ENCODE measurements around the gene FBXL7.

FBXL7 gene

GRCh38 chr5:15807871-15808270 is 307.9 kb downstream of the FBXL7 start:
- in situ Hi-C loops (cut with MboI; ENCODE audit: low sequenced_read_pairs, unreplicated experiment): no loop called here
- no peak for DNase-seq (ENCODE audit: low spot score)
- no peak for TF ChIP-seq CTCF (IDR thresholded peaks at IDR 0.05; ENCODE audit: borderline replicate concordance, control extremely low read depth, extremely low read depth, insufficient read depth, missing control alignments)

GRCh38 chr5:15808577-15808976 is 308.6 kb downstream of the FBXL7 start:
- in situ Hi-C loops (cut with MboI; ENCODE audit: low sequenced_read_pairs, unreplicated experiment): no loop called here
- no peak for TF ChIP-seq CTCF (IDR thresholded peaks at IDR 0.05; ENCODE audit: borderline replicate concordance, control extremely low read depth, extremely low read depth, insufficient read depth, missing control alignments)
- no peak for DNase-seq (ENCODE audit: low spot score)

GRCh38 chr5:15819617-15820016 is 319.6 kb downstream of the FBXL7 start:
- in situ Hi-C loops (cut with MboI; ENCODE audit: low sequenced_read_pairs, unreplicated experiment): no loop called here
- no peak for DNase-seq (ENCODE audit: low spot score)
- TF ChIP-seq CTCF (IDR thresholded peaks at IDR 0.05; ENCODE audit: borderline replicate concordance, control extremely low read depth, extremely low read depth, insufficient read depth, missing control alignments): no peak

- TF ChIP-seq CTCF (IDR thresholded peaks at IDR 0.05; ENCODE audit: borderline replicate concordance, control extremely low read depth, extremely low read depth, insufficient read depth, missing control alignments): no peak
- in situ Hi-C loops (cut with MboI; ENCODE audit: low sequenced_read_pairs, unreplicated experiment): no loop called here
- no peak for DNase-seq (ENCODE audit: low spot score)
Observed at GRCh38 chr5:15821506-15821905, 321.5 kb downstream of the FBXL7 start.

GRCh38 chr5:15823398-15823797 is 323.4 kb downstream of the FBXL7 start:
- DNase-seq (ENCODE audit: low spot score): no peak
- in situ Hi-C loops (cut with MboI; ENCODE audit: low sequenced_read_pairs, unreplicated experiment): no loop called here
- TF ChIP-seq CTCF (IDR thresholded peaks at IDR 0.05; ENCODE audit: borderline replicate concordance, control extremely low read depth, extremely low read depth, insufficient read depth, missing control alignments): no peak

GRCh38 chr5:15827741-15828140 is 327.8 kb downstream of the FBXL7 start:
- in situ Hi-C loops (cut with MboI; ENCODE audit: low sequenced_read_pairs, unreplicated experiment): no loop called here
- DNase-seq (ENCODE audit: low spot score): no peak

More at GRCh38 chr5:15827741-15828140, 327.8 kb downstream of the FBXL7 start:
- TF ChIP-seq CTCF (IDR thresholded peaks at IDR 0.05; ENCODE audit: borderline replicate concordance, control extremely low read depth, extremely low read depth, insufficient read depth, missing control alignments): no peak
